Measurements from ENCODE around the gene ANK3. TPM values are rescaled to one million over a fixed set of nuclear protein-coding genes. Genes with fewer than 3 reads are reported as not detected.

The ANK3 gene
- total RNA-seq, 2 donors from 2014 or later = 65.0 to 79.5 TPM

DNA sequence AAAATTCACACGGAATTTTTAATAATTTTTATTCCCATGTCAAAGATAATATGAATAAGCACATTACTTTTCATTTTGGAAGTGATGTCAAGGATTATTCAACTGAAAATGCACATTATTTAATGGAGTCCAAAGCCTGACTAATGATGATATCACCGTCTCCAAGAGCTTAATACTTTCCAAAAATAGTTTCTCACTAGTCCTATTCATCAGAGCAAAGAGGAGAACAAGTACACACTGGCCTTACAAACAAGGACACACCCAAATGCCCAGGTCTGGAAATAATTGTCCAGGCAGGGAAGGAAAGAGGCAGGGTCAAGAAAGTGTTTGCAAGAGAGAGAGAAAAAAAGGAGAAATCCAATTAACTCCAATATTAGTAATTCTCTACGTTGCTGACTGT lies 266.5 kb downstream of the ANK3 start:
- H3K27ac ChIP-seq (ENCODE audit: low read depth, low read length) = no peak overlapping the region
- 92% methylated on average over 3 of the region's 3 CpGs; no CpG with 5 or more reads in 1 of the 2 experiments for WGBS, 2 experiments (ENCODE audit: insufficient coverage in 1 of 2, insufficient read length in 1 of 2)

DNA sequence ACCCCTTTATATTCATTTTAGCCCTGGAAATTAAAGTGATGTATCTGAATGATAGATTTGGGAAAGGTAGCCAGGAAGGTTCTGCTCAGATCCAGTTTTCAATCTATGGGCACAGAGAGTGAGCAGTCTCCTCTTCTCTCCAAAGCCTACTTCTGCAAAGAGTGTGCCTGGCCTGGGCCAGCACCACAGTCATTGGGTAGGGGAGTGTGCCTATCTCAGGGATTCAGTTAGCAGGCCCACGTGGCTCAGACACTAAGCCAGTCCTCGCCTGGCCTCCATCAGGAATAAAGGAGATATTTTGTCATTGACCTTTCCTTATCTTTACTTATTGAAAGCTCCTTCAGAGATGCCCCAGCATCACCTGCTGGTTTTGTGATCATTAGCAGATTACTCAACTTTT lies 267.5 kb downstream of the ANK3 start:
- no peaks in the 10 kb centered on the region for H3K36me3 ChIP-seq (ENCODE audit: control insufficient read depth, insufficient read depth, low read length)
- Mint-ChIP-seq H3K27ac (peak overlapping the region; percentile 38), H3K9me3 (no peaks in the 10 kb centered on the region), H3K27me3 (ENCODE audit: insufficient read depth) (no peaks in the 10 kb centered on the region), H3K4me3 (no peak overlapping the region), H3K4me1 (peaks cover 13% of the 10 kb centered on the region), H3K36me3 (ENCODE audit: low read depth) (peaks cover 10% of the 10 kb centered on the region)
- no peak overlapping the region for H3K4me3 ChIP-seq (ENCODE audit: low read length)
- no peaks in the 10 kb centered on the region for H3K4me1 ChIP-seq (ENCODE audit: control insufficient read depth, insufficient read depth, low read length)
- no peak overlapping the region for H3K9ac ChIP-seq (ENCODE audit: extremely low read depth, low read length, poor library complexity, severe bottlenecking)
- no peaks in the 10 kb centered on the region for H3K27me3 ChIP-seq (ENCODE audit: control insufficient read depth, insufficient read depth, low read length, poor library complexity, severe bottlenecking)
- no peak overlapping the region for H3K27ac ChIP-seq (ENCODE audit: low read depth, low read length)
- WGBS, 2 experiments (ENCODE audit: insufficient coverage in 1 of 2, insufficient read length in 1 of 2) = 83 to 100% methylated on average over 1 to 2 of the region's 2 CpGs
- no peaks in the 10 kb centered on the region for H3K9me3 ChIP-seq (ENCODE audit: control insufficient read depth, low read length)
- TF ChIP-seq CTCF (conservative IDR thresholded peaks at IDR 0.05) = no peak
- DNase-seq = no peak

More for the DNA sequence above, 266.5 kb downstream of the ANK3 start:
- Mint-ChIP-seq H3K4me1 (peaks cover 13% of the 10 kb centered on the region), H3K9me3 (no peaks in the 10 kb centered on the region), H3K4me3 (no peak overlapping the region), H3K27ac (no peak overlapping the region), H3K36me3 (ENCODE audit: low read depth) (peaks cover 10% of the 10 kb centered on the region), H3K27me3 (ENCODE audit: insufficient read depth) (no peaks in the 10 kb centered on the region)
- Histone ChIP-seq H3K9ac (ENCODE audit: extremely low read depth, low read length, poor library complexity, severe bottlenecking) (no peak overlapping the region), H3K4me1 (ENCODE audit: control insufficient read depth, insufficient read depth, low read length) (no peaks in the 10 kb centered on the region), H3K36me3 (ENCODE audit: control insufficient read depth, insufficient read depth, low read length) (no peaks in the 10 kb centered on the region), H3K27me3 (ENCODE audit: control insufficient read depth, insufficient read depth, low read length, poor library complexity, severe bottlenecking) (no peaks in the 10 kb centered on the region), H3K9me3 (ENCODE audit: control insufficient read depth, low read length) (no peaks in the 10 kb centered on the region), H3K4me3 (ENCODE audit: low read length) (no peak overlapping the region)
- TF ChIP-seq CTCF (conservative IDR thresholded peaks at IDR 0.05) = no peak
- no peak for DNase-seq

GRCh38 chr10:60114765-60115586 lies 274.7 kb downstream of the ANK3 start:
- Mint-ChIP-seq H3K27me3 (ENCODE audit: insufficient read depth) (no peaks in the 10 kb centered on the region), H3K4me1 (no peaks in the 10 kb centered on the region), H3K9me3 (no peaks in the 10 kb centered on the region), H3K4me3 (no peak overlapping the region), H3K27ac (no peak overlapping the region), H3K36me3 (ENCODE audit: low read depth) (peaks cover 3% of the 10 kb centered on the region)
- Histone ChIP-seq H3K4me3 (ENCODE audit: low read length) (no peak overlapping the region), H3K9ac (ENCODE audit: extremely low read depth, low read length, poor library complexity, severe bottlenecking) (no peak overlapping the region), H3K9me3 (ENCODE audit: control insufficient read depth, low read length) (no peaks in the 10 kb centered on the region), H3K36me3 (ENCODE audit: control insufficient read depth, insufficient read depth, low read length) (no peaks in the 10 kb centered on the region), H3K4me1 (ENCODE audit: control insufficient read depth, insufficient read depth, low read length) (no peaks in the 10 kb centered on the region), H3K27ac (ENCODE audit: low read depth, low read length) (no peak overlapping the region), H3K27me3 (ENCODE audit: control insufficient read depth, insufficient read depth, low read length, poor library complexity, severe bottlenecking) (no peaks in the 10 kb centered on the region)
- WGBS, 2 experiments (ENCODE audit: insufficient coverage in 1 of 2, insufficient read length in 1 of 2) = 66 to 71% methylated on average over 3 to 5 of the region's 6 CpGs
- TF ChIP-seq CTCF (conservative IDR thresholded peaks at IDR 0.05) = peak; percentile 79
- DNase-seq = peak; percentile 60
